HFFc6 (cell line): ENCODE results near the gene SRP9. TPM values are rescaled to one million over a fixed set of nuclear protein-coding genes. Genes with fewer than 3 reads are reported as not detected.

Experiments used
- DNase-seq: peaks from one replicate; pipeline ENCODE4 v3.0.0-alpha.2; 2018
- H3K27ac Mint-ChIP-seq: 2 replicates; pipeline ENCODE4 v1.8.0; 2020; ENCODE audit warnings: mild to moderate bottlenecking, mixed read lengths
- H3K27me3 Mint-ChIP-seq: 2 replicates; pipeline ENCODE4 v1.8.0; 2021; ENCODE audit warnings: mild to moderate bottlenecking, moderate library complexity, mixed read lengths; ENCODE audit not compliant: insufficient read depth
- H3K36me3 Mint-ChIP-seq: 2 replicates; pipeline ENCODE4 v1.8.0; 2021; ENCODE audit warnings: low read depth, mixed read lengths
- H3K4me1 Mint-ChIP-seq: 2 replicates; pipeline ENCODE4 v1.8.0; 2020; ENCODE audit warnings: low read depth, mixed read lengths
- H3K4me3 Mint-ChIP-seq: 2 replicates; pipeline ENCODE4 v1.8.0; 2020; ENCODE audit warnings: mild to moderate bottlenecking, moderate library complexity, mixed read lengths
- H3K9me3 Mint-ChIP-seq: 2 replicates; pipeline ENCODE4 v1.8.0; 2020; ENCODE audit warnings: mild to moderate bottlenecking, mixed read lengths
- total RNA-seq, 6 experiments: library from RNA; stranded (reverse); fragmentation: NEBNext Ultra II Directional; extraction: Animal tissue kit (Norgen Biotek cat#: 25700); gene quantifications; 2 replicates in 1 of 6; 3 replicates in 5 of 6; pipeline ENCODE4 v1.2.3, GENCODE V29; 2021
- TF ChIP-seq, protein P1 (sequence below): fragments of 200-600 bp; sonication (generic); IDR thresholded peaks from 2 replicates; pipeline ENCODE4 v1.5.0; 2021; ENCODE audit warnings: antibody characterized with exemption, mild to moderate bottlenecking

The SRP9 gene
- total RNA-seq, 6 experiments from 2014 or later = 219 to 277 (median 246) TPM

DNA sequence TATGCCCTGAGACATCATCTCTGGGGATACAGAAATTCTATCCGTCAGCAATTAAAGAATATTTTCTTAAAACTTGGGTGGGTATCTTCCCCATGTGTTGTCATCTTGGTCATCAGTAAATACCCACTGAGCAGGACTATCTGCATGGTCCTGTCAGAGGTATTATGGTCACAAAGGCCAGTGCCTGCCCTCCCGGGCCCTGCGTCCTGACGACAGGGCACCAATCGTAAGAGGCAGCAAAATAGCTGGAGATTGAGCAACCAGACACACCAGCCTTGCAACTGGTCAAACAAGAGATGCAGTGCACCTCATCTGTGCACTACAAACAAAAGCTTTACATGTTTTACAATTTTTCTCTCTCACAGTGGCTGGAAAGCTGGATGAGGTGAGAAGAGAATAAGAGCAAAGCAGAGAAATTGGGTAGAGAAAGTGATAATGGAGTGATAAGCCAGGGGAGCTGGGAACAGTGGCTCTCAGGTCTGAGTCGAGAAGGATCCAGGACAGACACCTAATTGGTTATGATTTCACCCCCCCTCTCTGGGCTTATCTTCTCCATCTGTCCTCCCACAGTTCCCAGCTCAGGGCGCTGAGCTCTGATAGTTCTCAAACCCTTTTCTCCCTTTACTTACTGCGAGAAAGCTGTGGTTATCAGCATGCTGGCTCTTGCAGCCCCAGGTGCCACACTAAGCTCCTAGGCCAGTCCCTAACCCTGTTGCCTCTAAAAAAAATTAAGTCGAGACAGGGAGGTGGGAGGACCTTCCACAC lies 8.8 kb upstream of the SRP9 start:
- Mint-ChIP-seq H3K36me3 (no peaks in the 10 kb centered on the region), H3K4me3 (no peak overlapping the region), H3K27me3 (peaks cover 4% of the 10 kb centered on the region), H3K9me3 (no peaks in the 10 kb centered on the region), H3K27ac (no peak overlapping the region), H3K4me1 (peaks cover 71% of the 10 kb centered on the region)
- TF ChIP-seq, protein P1, sequence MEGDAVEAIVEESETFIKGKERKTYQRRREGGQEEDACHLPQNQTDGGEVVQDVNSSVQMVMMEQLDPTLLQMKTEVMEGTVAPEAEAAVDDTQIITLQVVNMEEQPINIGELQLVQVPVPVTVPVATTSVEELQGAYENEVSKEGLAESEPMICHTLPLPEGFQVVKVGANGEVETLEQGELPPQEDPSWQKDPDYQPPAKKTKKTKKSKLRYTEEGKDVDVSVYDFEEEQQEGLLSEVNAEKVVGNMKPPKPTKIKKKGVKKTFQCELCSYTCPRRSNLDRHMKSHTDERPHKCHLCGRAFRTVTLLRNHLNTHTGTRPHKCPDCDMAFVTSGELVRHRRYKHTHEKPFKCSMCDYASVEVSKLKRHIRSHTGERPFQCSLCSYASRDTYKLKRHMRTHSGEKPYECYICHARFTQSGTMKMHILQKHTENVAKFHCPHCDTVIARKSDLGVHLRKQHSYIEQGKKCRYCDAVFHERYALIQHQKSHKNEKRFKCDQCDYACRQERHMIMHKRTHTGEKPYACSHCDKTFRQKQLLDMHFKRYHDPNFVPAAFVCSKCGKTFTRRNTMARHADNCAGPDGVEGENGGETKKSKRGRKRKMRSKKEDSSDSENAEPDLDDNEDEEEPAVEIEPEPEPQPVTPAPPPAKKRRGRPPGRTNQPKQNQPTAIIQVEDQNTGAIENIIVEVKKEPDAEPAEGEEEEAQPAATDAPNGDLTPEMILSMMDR = no peak
- DNase-seq = no peak

- Mint-ChIP-seq H3K9me3 (no peaks in the 10 kb centered on the region), H3K36me3 (no peaks in the 10 kb centered on the region), H3K27me3 (no peaks in the 10 kb centered on the region), H3K4me1 (peaks cover 74% of the 10 kb centered on the region), H3K4me3 (no peak overlapping the region), H3K27ac (no peak overlapping the region)
- TF ChIP-seq, protein P1 = no peak
- no peak for DNase-seq
Observed at GRCh38 chr1:225769687-225770086, 7.9 kb upstream of the SRP9 start.

DNA sequence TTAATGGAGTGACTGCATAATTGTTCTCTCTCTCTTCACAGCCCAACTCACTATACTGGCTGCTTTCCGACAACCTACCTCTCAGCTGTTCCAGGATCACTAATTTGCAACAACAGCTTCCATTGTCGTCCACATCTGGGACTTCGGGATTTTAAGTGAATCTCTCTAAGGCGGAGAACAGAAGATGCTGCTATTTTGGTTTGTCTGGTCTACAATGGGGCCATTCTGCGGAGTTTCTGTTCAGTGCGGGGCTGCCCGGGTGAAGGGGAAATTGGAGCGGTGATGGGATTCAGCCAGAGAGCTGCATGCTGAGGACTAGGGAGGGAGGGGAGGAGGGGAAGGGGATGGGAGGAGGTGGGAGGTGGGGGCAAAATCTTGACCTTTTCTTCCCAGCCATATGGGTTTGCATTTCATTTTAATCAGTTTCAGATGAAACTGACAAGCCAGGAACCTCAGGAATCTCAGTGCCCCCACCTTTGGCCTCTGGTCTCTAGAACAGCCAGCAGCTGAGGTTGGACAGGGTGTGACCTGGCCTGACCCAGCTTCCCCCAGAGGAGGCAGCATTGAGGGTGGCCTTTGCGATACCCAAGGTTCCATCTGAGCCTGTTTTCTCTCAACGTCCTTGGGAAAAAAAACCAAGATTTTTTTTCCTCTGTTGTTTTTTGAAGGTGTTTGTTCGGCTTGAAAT lies 6.9 kb upstream of the SRP9 start:
- Mint-ChIP-seq H3K9me3 (no peaks in the 10 kb centered on the region), H3K36me3 (no peaks in the 10 kb centered on the region), H3K27me3 (no peaks in the 10 kb centered on the region), H3K4me1 (peaks cover 78% of the 10 kb centered on the region), H3K4me3 (no peak overlapping the region), H3K27ac (no peak overlapping the region)
- no peak for DNase-seq
- TF ChIP-seq, protein P1 = no peak

- TF ChIP-seq, protein P1 = no peak
- H3K4me1 Mint-ChIP-seq = peaks cover 70% of the 10 kb centered on the region
- H3K4me3 Mint-ChIP-seq = no peak overlapping the region
- no peaks in the 10 kb centered on the region for H3K36me3 Mint-ChIP-seq
- DNase-seq = no peak
- no peaks in the 10 kb centered on the region for H3K27me3 Mint-ChIP-seq
- H3K9me3 Mint-ChIP-seq = no peaks in the 10 kb centered on the region
- H3K27ac Mint-ChIP-seq = peak overlapping the region; percentile 63
Observed at GRCh38 chr1:225771661-225772322, 5.8 kb upstream of the SRP9 start.

DNA sequence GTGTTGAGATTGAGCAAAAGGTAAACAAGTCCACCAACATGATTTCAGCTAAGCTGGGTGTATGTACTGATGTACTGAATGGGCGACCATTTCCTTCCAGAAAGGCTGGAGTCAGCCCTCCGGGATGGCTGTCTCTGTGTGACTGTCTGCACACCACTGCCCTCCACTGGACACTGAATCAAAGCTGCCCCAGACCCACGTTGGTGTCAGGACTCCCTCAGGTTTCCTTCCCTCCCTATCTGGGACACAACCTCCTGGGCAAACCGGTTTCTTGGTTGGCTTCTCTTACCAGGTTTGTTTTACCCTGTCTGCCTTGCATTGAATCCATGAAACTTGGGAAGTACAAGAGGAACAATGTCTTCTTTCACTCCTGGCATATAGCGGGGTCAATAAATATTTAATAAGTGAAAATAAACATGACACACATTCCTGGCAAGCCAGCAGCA lies 5.3 kb upstream of the SRP9 start:
- peak; percentile 80 for DNase-seq
- H3K27ac Mint-ChIP-seq = peak overlapping the region; percentile 63
- no peaks in the 10 kb centered on the region for H3K36me3 Mint-ChIP-seq
- H3K27me3 Mint-ChIP-seq = no peaks in the 10 kb centered on the region
- no peak overlapping the region for H3K4me3 Mint-ChIP-seq
- TF ChIP-seq, protein P1 = peak; percentile 92
- peaks cover 64% of the 10 kb centered on the region for H3K4me1 Mint-ChIP-seq
- no peaks in the 10 kb centered on the region for H3K9me3 Mint-ChIP-seq
